IPS-18a (cell line): ENCODE measurements around the gene DSTN.

Experiments used
- H3K27ac ChIP-seq: one replicate; pipeline ENCODE4 v1.5.1; 2013; ENCODE audit warnings: low read length
- H3K27me3 ChIP-seq: one replicate; pipeline ENCODE4 v1.6.1; 2013; ENCODE audit warnings: mild to moderate bottlenecking, low read length; ENCODE audit not compliant: control insufficient read depth, insufficient read depth
- H3K36me3 ChIP-seq: one replicate; pipeline ENCODE4 v1.6.1; 2013; ENCODE audit warnings: low read depth, low read length; ENCODE audit not compliant: control insufficient read depth
- H3K4me1 ChIP-seq: one replicate; pipeline ENCODE4 v1.6.1; 2013; ENCODE audit warnings: low read depth, low read length; ENCODE audit not compliant: control insufficient read depth
- H3K4me3 ChIP-seq: one replicate; pipeline ENCODE4 v1.5.1; 2013; ENCODE audit warnings: low read length
- H3K9ac ChIP-seq: one replicate; pipeline ENCODE4 v1.6.1; 2013; ENCODE audit warnings: mild to moderate bottlenecking, low read length, moderate library complexity
- H3K9me3 ChIP-seq: one replicate; pipeline ENCODE4 v1.6.1; 2013; ENCODE audit warnings: low read depth, low read length; ENCODE audit not compliant: control insufficient read depth

Gene DSTN

DNA sequence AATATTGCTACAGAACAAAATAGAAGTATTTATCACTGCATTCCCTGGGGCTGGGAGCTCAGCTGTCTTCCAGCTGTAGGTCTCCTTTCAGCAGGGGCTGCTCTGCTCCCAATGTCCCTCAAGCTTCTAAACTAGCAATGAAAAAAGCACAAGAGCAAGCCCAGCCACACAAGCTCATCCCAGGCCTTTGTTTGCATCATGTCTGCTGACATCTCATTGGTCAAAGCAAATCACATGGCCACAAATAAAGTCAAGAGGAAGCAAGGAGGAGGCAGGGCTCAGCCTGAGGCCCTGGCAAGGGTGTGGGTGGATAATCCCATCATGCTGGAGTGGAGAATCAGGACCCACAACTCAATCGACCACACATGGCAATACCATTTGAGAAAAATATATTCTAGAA is 36.5 kb upstream of the DSTN start:
- peaks cover 30% of the 10 kb centered on the region for H3K4me1 ChIP-seq
- no peaks in the 10 kb centered on the region for H3K36me3 ChIP-seq
- H3K9ac ChIP-seq, result no peak overlapping the region
- H3K27me3 ChIP-seq, result peaks cover 13% of the 10 kb centered on the region
- H3K4me3 ChIP-seq, result no peak overlapping the region
- no peaks in the 10 kb centered on the region for H3K9me3 ChIP-seq
- H3K27ac ChIP-seq, result no peak overlapping the region

DNA sequence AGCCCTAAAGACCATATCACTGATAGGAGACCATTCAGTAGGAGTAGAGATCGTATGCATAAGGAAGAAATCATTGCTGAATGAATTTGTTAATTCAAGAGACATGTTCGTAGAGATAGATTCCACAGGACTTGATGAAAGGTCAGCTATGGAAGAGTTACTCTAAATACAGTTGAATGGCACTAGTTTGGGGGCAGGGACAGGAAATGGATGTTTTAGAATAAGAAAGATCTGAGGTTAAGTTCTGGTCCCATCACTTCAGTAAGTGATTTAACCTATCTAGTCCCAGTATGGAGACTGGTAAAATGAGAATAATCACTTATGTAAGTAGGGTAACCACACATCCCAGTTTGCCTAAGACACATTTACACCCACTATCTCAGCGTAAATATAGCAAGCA is 35.8 kb upstream of the DSTN start:
- Histone ChIP-seq H3K36me3 (no peaks in the 10 kb centered on the region), H3K4me3 (no peak overlapping the region), H3K27ac (no peak overlapping the region), H3K9ac (no peak overlapping the region), H3K27me3 (peaks cover 13% of the 10 kb centered on the region), H3K9me3 (no peaks in the 10 kb centered on the region), H3K4me1 (peaks cover 30% of the 10 kb centered on the region)

DNA sequence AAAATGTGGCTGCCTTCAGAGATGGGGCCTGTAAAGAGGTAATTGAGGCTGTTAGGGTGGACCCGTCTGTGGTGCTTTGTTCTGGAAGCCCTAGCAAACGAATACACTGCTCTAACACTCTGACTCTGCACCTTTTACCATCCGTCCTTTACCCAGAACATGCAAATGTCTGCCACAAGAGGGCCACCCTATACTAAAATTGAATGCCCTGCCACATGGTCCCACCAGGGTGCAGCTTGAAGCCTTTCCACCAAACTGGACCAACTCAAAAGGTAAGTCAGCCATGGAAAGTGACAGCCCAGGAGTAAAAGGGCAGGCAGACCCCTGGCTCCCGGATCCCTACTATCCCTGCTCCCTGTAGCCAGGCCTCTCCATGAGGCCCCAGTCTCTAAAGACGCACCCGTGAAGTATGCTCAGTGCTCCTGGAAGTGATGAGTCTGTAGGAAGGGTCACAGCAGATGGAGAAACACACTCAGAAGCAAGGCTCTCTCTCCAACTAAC is 32.9 kb upstream of the DSTN start:
- Histone ChIP-seq H3K27ac (no peak overlapping the region), H3K9ac (no peak overlapping the region), H3K27me3 (no peaks in the 10 kb centered on the region)

DNA sequence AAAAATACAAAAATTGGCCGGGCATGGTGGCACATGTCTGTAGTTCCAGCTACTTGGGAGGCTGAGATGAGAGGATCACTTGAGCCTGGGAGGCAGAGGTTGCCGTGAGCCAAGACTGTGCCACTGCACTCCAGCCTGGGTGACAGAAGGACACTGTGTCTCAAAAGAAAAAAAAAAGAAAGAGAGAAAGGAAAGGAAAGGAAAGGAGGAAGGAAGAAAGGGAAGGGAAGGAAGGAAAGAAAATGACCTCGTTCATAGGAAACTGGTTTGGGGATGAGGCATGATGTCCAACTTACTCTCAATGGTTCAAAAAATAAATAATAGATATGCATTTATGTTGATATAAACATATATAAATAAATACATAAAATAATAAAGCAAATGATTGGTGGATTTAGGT is 31.9 kb upstream of the DSTN start:
- Histone ChIP-seq H3K4me3 (no peak overlapping the region), H3K27ac (no peak overlapping the region)

More for the DNA sequence above, 32.9 kb upstream of the DSTN start:
- H3K36me3 ChIP-seq, result no peaks in the 10 kb centered on the region
- H3K4me1 ChIP-seq, result peaks cover 20% of the 10 kb centered on the region
- H3K9me3 ChIP-seq, result no peaks in the 10 kb centered on the region
- H3K4me3 ChIP-seq, result no peak overlapping the region

DNA sequence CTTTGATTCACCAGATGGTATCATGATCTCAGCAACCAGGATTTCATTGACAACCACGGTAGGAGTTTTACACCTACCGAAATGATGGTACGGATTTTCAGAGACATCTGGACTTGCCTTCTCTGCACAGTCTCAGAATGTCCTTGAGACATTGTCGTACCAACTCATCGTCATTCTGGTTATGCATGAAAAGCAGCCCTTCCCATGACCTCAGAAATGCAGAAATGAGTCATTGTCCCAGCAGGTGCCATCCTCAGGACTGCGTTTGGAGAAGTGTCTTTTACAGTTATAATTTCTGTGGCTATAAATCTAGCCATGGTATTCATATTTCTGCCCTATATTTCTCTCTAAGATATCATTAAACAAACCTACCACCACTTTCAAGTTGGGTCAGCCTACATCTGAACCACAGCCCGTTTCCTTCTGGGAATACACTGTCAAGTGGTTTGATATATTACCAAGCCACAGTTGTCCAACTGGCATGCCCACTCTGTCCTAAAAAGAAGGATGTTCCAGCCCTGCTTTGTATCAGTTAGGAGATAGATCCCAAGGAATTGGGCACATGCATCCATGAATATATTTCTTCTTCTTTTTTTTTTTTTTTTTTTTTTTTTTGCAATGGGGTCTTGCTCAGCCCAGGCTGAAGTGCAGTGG is 31.2 kb upstream of the DSTN start:
- Histone ChIP-seq H3K4me3 (no peak overlapping the region), H3K36me3 (no peaks in the 10 kb centered on the region)

More for the DNA sequence above, 31.9 kb upstream of the DSTN start:
- H3K36me3 ChIP-seq, result no peaks in the 10 kb centered on the region
- H3K9ac ChIP-seq, result no peak overlapping the region
- H3K9me3 ChIP-seq, result no peaks in the 10 kb centered on the region
- H3K27me3 ChIP-seq, result no peaks in the 10 kb centered on the region
- H3K4me1 ChIP-seq, result peaks cover 20% of the 10 kb centered on the region

DNA sequence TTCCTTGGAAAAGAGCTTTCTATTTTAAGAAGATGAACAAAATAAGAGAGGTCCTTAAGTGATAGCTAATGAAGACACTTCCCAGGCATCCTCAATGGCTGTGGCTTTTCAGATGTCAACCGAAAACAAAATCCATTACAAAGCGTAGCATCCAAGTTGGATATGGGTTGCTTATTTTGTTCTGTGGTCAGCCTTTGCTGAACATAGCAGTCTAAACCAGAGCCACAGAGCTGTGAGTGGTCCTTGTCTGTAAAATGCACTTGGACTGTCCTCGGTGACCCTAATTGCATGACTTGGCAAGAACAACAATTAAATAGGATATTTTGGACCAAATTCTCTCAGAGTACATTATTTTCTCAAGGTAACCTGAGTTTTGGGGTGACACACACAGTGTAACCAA is 28.3 kb upstream of the DSTN start:
- no peaks in the 10 kb centered on the region for H3K9me3 ChIP-seq
- H3K27ac ChIP-seq, result no peak overlapping the region
- peaks cover 6% of the 10 kb centered on the region for H3K4me1 ChIP-seq
- no peak overlapping the region for H3K4me3 ChIP-seq
- no peak overlapping the region for H3K9ac ChIP-seq
- no peaks in the 10 kb centered on the region for H3K27me3 ChIP-seq
- no peaks in the 10 kb centered on the region for H3K36me3 ChIP-seq

More for the DNA sequence above, 31.2 kb upstream of the DSTN start:
- no peak overlapping the region for H3K9ac ChIP-seq
- H3K27me3 ChIP-seq, result no peaks in the 10 kb centered on the region
- H3K4me1 ChIP-seq, result peaks cover 14% of the 10 kb centered on the region
- H3K27ac ChIP-seq, result no peak overlapping the region
- no peaks in the 10 kb centered on the region for H3K9me3 ChIP-seq

DNA sequence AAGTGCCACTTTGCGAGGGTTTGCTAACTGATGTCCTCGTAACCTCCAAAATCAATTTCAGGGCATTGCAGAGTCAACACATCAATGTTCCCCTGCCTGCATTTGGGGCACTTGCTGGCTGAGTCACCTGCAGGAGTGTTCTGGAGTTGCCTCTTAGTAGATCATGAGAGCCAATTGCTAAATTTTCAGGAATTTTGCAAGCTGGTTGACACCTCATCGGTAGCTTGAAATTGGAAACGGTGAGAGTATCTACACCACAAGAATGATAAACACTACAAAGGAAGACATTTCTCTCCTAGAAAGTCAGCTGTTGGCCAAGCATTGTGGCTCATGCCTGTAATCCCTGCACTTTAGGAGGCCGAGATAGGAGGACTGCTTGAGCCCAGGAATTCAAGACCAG is 27.9 kb upstream of the DSTN start:
- no peak overlapping the region for H3K4me3 ChIP-seq
- no peaks in the 10 kb centered on the region for H3K9me3 ChIP-seq
- no peak overlapping the region for H3K9ac ChIP-seq
- H3K36me3 ChIP-seq, result no peaks in the 10 kb centered on the region
- no peak overlapping the region for H3K27ac ChIP-seq
- H3K4me1 ChIP-seq, result peaks cover 5% of the 10 kb centered on the region
- H3K27me3 ChIP-seq, result no peaks in the 10 kb centered on the region

DNA sequence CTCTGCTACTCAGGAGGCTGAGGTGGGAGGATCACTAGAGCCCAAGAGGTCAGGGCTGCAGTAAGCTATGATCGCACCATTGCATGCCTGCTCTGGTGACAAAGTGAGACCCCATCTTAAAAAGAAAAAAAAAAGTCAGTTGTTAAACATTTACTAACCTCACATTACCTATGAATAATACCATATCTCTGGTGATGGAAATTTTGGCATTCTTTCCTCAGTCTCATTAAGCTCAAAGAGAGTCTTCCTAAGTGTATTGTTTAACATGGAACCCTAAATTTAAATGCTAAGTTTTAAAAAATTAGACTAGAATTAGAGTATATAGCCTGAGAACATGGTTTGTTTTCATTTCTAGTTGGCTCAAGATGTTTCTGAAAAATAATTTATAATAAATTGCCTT is 27.4 kb upstream of the DSTN start:
- Histone ChIP-seq H3K36me3 (no peaks in the 10 kb centered on the region), H3K27me3 (no peaks in the 10 kb centered on the region), H3K9me3 (no peaks in the 10 kb centered on the region), H3K9ac (no peak overlapping the region), H3K27ac (no peak overlapping the region), H3K4me3 (no peak overlapping the region), H3K4me1 (no peaks in the 10 kb centered on the region)

DNA sequence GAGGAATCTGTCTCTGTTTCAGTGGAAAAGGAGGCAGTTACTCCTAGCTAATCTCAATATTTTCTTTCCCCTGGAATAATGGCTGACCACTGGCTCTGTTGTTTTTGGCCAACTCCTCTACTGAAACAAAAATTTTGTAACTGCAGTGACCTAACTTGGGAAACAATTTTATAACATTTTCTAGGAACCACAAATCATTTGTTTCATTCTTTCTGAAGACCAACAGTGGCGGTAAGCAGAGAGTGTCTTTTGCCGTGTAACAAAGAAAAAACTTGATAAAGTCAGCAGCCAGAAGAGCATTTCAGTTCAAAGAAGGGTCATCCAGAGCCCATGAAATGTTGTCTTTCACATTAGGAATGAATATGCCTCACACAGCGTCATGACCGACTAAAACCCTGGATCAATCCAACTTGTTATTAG is 26.9 kb upstream of the DSTN start:
- no peaks in the 10 kb centered on the region for H3K9me3 ChIP-seq
- H3K36me3 ChIP-seq, result no peaks in the 10 kb centered on the region
- no peaks in the 10 kb centered on the region for H3K27me3 ChIP-seq
- H3K27ac ChIP-seq, result no peak overlapping the region
- no peaks in the 10 kb centered on the region for H3K4me1 ChIP-seq
- H3K9ac ChIP-seq, result no peak overlapping the region
- H3K4me3 ChIP-seq, result no peak overlapping the region

DNA sequence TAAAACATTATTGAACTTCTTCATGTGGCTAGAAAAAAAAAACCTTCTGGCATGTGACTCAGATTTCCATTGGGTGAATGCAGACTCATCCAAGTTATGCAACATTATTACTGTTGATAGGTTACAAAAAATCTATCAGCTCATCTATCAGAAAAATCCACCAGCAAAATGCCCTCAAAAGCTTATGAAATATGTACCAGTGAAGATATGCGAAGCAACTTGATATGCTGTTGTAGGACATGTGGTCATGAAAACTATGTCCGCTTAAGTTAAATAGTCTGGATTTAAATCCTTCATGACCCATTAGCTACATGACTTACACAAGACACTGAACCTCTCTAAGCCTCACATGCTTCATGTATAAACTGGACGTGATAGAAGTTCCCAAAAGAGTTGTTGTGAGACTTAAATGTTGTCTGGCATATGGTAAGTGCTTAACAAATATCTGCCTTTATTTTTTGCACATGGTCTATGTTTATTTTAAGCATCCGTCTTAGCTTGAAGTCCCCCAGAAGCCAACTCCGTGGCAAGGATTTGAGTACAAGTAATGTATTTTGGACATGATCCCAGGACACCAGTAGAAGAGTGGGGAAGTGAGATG is 26.2 kb upstream of the DSTN start:
- no peak overlapping the region for H3K4me3 ChIP-seq
- H3K9ac ChIP-seq, result no peak overlapping the region
- no peaks in the 10 kb centered on the region for H3K27me3 ChIP-seq
- H3K4me1 ChIP-seq, result no peaks in the 10 kb centered on the region
- no peak overlapping the region for H3K27ac ChIP-seq
- no peaks in the 10 kb centered on the region for H3K36me3 ChIP-seq
- H3K9me3 ChIP-seq, result no peaks in the 10 kb centered on the region

DNA sequence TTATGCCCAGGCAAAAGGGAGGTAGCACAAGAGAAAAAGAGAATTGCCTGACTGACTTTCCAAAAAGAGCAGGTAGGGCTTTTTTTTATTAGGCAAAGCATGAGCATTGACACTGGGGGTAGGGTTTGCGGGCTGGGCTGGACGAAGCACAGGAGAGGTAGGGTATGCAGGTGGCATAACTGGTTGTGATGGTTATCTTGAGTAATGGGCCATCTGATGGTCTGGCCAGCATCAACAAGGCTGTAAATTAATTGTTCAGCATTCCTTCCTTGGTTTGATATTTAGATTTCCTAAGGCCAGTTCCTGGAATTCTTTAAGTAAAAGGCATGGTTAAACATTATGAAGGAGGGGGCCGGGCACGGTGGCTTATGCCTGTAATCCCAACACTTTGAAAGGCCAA is 24.7 kb upstream of the DSTN start:
- Histone ChIP-seq H3K27me3 (no peaks in the 10 kb centered on the region), H3K9ac (no peak overlapping the region), H3K27ac (no peak overlapping the region), H3K9me3 (no peaks in the 10 kb centered on the region), H3K4me1 (no peaks in the 10 kb centered on the region), H3K4me3 (no peak overlapping the region), H3K36me3 (no peaks in the 10 kb centered on the region)

DNA sequence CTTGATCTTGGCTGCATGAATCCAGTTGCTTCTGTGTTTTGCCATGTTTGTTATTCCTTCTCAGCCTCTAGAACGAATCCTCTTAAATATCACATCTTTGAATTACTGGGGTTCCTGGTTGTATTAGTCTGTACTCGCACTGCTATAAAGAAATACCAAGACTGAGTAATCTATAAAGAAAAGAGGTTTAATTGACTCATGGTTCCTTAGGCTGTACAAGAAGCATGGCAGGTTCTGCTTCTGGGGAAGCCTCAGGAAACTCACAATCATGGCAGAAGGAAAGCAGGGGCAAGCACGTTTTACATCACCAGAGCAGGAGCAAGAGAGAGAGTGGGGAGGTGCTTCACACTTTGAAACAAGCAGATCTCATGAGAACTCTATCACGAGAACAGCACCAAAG is 20.7 kb upstream of the DSTN start:
- H3K9me3 ChIP-seq, result no peaks in the 10 kb centered on the region
- no peaks in the 10 kb centered on the region for H3K4me1 ChIP-seq
- no peak overlapping the region for H3K4me3 ChIP-seq
- no peak overlapping the region for H3K9ac ChIP-seq
- no peak overlapping the region for H3K27ac ChIP-seq
- no peaks in the 10 kb centered on the region for H3K36me3 ChIP-seq
- H3K27me3 ChIP-seq, result no peaks in the 10 kb centered on the region
